IMR-90 (cell line): Measurements from ENCODE around the gene NLRC5. TPM values are rescaled to one million over a fixed set of nuclear protein-coding genes. Genes with fewer than 3 reads are reported as not detected.

Experiments
- ATAC-seq: fragments of 200-7000 bp; cut with Tn5 transposase; 2 replicates; pipeline ENCODE4 v1.9.1; 2020; ENCODE audit warnings: low read depth, mild to moderate bottlenecking, moderate library complexity
- BruUV-seq: library from RNA; stranded (reverse); fragments of 400-500 nt; replicated peaks from 2 replicates; lab custom pipeline; 2021; lab: Mats Ljungman, UMichigan
- CTCF ChIA-PET: fragments of 300-600 bp; formaldehyde crosslinking; extraction: SDS; loops from one replicate; lab custom pipeline; 2021; ENCODE audit warnings: antibody characterized with exemption; lab: Yijun Ruan, JAX
- POLR2A ChIA-PET: fragments of 300-600 bp; sonication (Branson Sonifier 250); formaldehyde crosslinking; loops from one replicate; lab custom pipeline; 2022; ENCODE audit warnings: antibody characterized with exemption; ENCODE audit not compliant: unreplicated experiment; lab: Charles Lee
- DNase-seq: peaks from one replicate; pipeline ENCODE4 v3.0.0; 2013
- H2AFZ ChIP-seq: replicated peaks from 2 replicates; pipeline ENCODE3; 2013; ENCODE audit warnings: low read length, mild to moderate bottlenecking; ENCODE audit not compliant: poor library complexity
- H2AK5ac ChIP-seq: 2 replicates; pipeline ENCODE4 v1.6.1; 2013; ENCODE audit warnings: low read depth, low read length, inconsistent platforms
- H2AK9ac ChIP-seq: replicated peaks from 2 replicates; pipeline ENCODE3; 2013; ENCODE audit warnings: mild to moderate bottlenecking, low read depth, low read length, moderate library complexity; ENCODE audit not compliant: poor library complexity
- H2BK120ac ChIP-seq: 2 replicates; pipeline ENCODE4 v1.6.1; 2013; ENCODE audit warnings: low read depth, low read length, inconsistent platforms
- H2BK15ac ChIP-seq: 3 replicates; pipeline ENCODE4 v1.6.1; 2013; ENCODE audit warnings: low read depth, low read length, inconsistent platforms
- H2BK20ac ChIP-seq: 2 replicates; pipeline ENCODE4 v1.6.1; 2013; ENCODE audit warnings: low read depth, mild to moderate bottlenecking, inconsistent platforms, low read length, moderate library complexity
- H2BK5ac ChIP-seq: 2 replicates; pipeline ENCODE4 v1.6.1; 2013; ENCODE audit warnings: mild to moderate bottlenecking, low read depth, low read length, inconsistent platforms; ENCODE audit not compliant: poor library complexity, severe bottlenecking
- H3K14ac ChIP-seq: replicated peaks from 2 replicates; pipeline ENCODE4 v1.6.1; 2013; ENCODE audit warnings: low read depth, low read length, inconsistent platforms
- H3K18ac ChIP-seq: 2 replicates; pipeline ENCODE4 v1.6.1; 2013; ENCODE audit warnings: low read depth, low read length, control low read depth
- H3K23ac ChIP-seq: 2 replicates; pipeline ENCODE4 v1.6.1; 2013; ENCODE audit warnings: low read depth, low read length, inconsistent platforms
- H3K27ac ChIP-seq: 2 replicates; pipeline ENCODE4 v1.5.1; 2013; ENCODE audit warnings: mild to moderate bottlenecking, control low read depth, low read length; ENCODE audit not compliant: insufficient read depth
- H3K27me3 ChIP-seq: 2 replicates; pipeline ENCODE4 v1.6.1; 2013; ENCODE audit warnings: low read length; ENCODE audit not compliant: control insufficient read depth, insufficient read depth
- H3K36me3 ChIP-seq: 2 replicates; pipeline ENCODE4 v1.6.1; 2013; ENCODE audit warnings: low read length, mixed read lengths; ENCODE audit not compliant: control insufficient read depth, insufficient read depth
- H3K4ac ChIP-seq: 2 replicates; pipeline ENCODE4 v1.6.1; 2013; ENCODE audit warnings: low read depth, low read length, inconsistent platforms
- H3K4me1 ChIP-seq: 2 replicates; pipeline ENCODE4 v1.6.1; 2013; ENCODE audit warnings: low read length, mixed read lengths; ENCODE audit not compliant: control insufficient read depth, insufficient read depth
- H3K4me2 ChIP-seq: 2 replicates; pipeline ENCODE4 v1.6.1; 2013; ENCODE audit warnings: low read depth, mild to moderate bottlenecking, control low read depth, low read length, moderate library complexity
- H3K4me3 ChIP-seq: 2 replicates; pipeline ENCODE4 v1.5.1; 2013; ENCODE audit warnings: low read depth, mild to moderate bottlenecking, control low read depth, low read length, moderate library complexity; ENCODE audit not compliant: insufficient read depth
- H3K56ac ChIP-seq: 2 replicates; pipeline ENCODE4 v1.6.1; 2013; ENCODE audit warnings: low read length, inconsistent platforms; ENCODE audit not compliant: insufficient read depth; ENCODE audit errors: extremely low read depth
- H3K79me1 ChIP-seq, 2 experiments: 2 replicates each; pipeline ENCODE4 v1.6.1; 2013; ENCODE audit warnings: low read length in 2 of 2, inconsistent platforms in 1 of 2, low read depth in 1 of 2
- H3K9ac ChIP-seq: 2 replicates; pipeline ENCODE4 v1.6.1; 2013; ENCODE audit warnings: low read depth, low read length, control low read depth
- H3K9me1 ChIP-seq: 2 replicates; pipeline ENCODE4 v1.6.1; 2013; ENCODE audit warnings: low read length, inconsistent platforms; ENCODE audit not compliant: insufficient read depth
- H3K9me3 ChIP-seq: 2 replicates; pipeline ENCODE4 v1.6.1; 2013; ENCODE audit warnings: low read length; ENCODE audit not compliant: control insufficient read depth, insufficient read depth
- H4K20me1 ChIP-seq: 2 replicates; pipeline ENCODE4 v1.6.1; 2013; ENCODE audit warnings: low read length, inconsistent platforms; ENCODE audit not compliant: insufficient read depth
- H4K5ac ChIP-seq: 2 replicates; pipeline ENCODE4 v1.6.1; 2013; ENCODE audit warnings: mild to moderate bottlenecking, low read depth, low read length, control low read depth
- H4K8ac ChIP-seq, 2 experiments: 2 replicates each; pipeline ENCODE4 v1.6.1; 2013; ENCODE audit warnings: low read depth in 2 of 2, low read length in 2 of 2, control low read depth in 1 of 2, inconsistent platforms in 1 of 2
- H4K91ac ChIP-seq: 2 replicates; pipeline ENCODE4 v1.6.1; 2013; ENCODE audit warnings: low read depth, low read length, inconsistent platforms; ENCODE audit not compliant: insufficient read depth
- BHLHE40 ChIP-seq: fragments of 150-350 bp; IDR thresholded peaks from 2 replicates; pipeline ENCODE4 v1.6.1; 2016; ENCODE audit warnings: mild to moderate bottlenecking, low read depth, low read length
- CEBPB ChIP-seq: IDR thresholded peaks from 2 replicates; pipeline ENCODE4 v1.6.1; 2012; ENCODE audit warnings: low read depth, low read length, improper control_type of control experiment
- CHD1 ChIP-seq: IDR thresholded peaks from 2 replicates; pipeline ENCODE4 v1.6.1; 2012; ENCODE audit warnings: low read depth, low read length, improper control_type of control experiment
- CTCF ChIP-seq: conservative IDR thresholded peaks from 2 replicates; pipeline ENCODE4 v1.5.1; 2012; ENCODE audit warnings: mild to moderate bottlenecking, low read depth, low read length, improper control_type of control experiment
- FOS ChIP-seq: fragments of 150-350 bp; IDR thresholded peaks from 2 replicates; pipeline ENCODE4 v1.6.1; 2016; ENCODE audit warnings: low read depth, low read length
- MAZ ChIP-seq: IDR thresholded peaks from 2 replicates; pipeline ENCODE4 v1.6.1; 2012; ENCODE audit warnings: low read depth, mild to moderate bottlenecking, low read length, improper control_type of control experiment, moderate library complexity, borderline replicate concordance
- NFE2L2 ChIP-seq: fragments of 150-350 bp; IDR thresholded peaks from 2 replicates; pipeline ENCODE4 v1.6.1; 2016; ENCODE audit warnings: low read depth, mild to moderate bottlenecking, low read length
- POLR2A ChIP-seq: IDR thresholded peaks from 2 replicates; pipeline ENCODE4 v1.6.1; 2012; ENCODE audit warnings: mild to moderate bottlenecking, low read depth, low read length
- RAD21 ChIP-seq: IDR thresholded peaks from 2 replicates; pipeline ENCODE4 v1.6.1; 2012; ENCODE audit warnings: low read length, improper control_type of control experiment
- SMC3 ChIP-seq: fragments of 150-350 bp; IDR thresholded peaks from 2 replicates; pipeline ENCODE4 v1.6.1; 2016; ENCODE audit warnings: low read depth, mild to moderate bottlenecking, antibody characterized with exemption, low read length, moderate library complexity
- USF2 ChIP-seq: fragments of 150-350 bp; IDR thresholded peaks from 2 replicates; pipeline ENCODE4 v1.6.1; 2017; ENCODE audit warnings: mild to moderate bottlenecking, antibody characterized with exemption, low read length, low read depth
- WGBS, 2 experiments: methylation state at CpG; one replicate each; pipeline versions ENCODE4 v1.1.5 to v1.1.7; 2013; ENCODE audit warnings: missing lambda C conversion rate in 2 of 2; ENCODE audit not compliant: insufficient read length in 1 of 2; ENCODE audit errors: extremely low coverage in 2 of 2; 5-methylcytosine and 5-hydroxymethylcytosine counted together
- dilution Hi-C: fragments of 300-500 bp; cut with HindIII; formaldehyde crosslinking; loops from one replicate; pipeline ENCODE4 v1.14.3; 2018; ENCODE audit warnings: low sequenced_read_pairs; ENCODE audit not compliant: unreplicated experiment
- in situ Hi-C: fragments of 300-500 bp; cut with MboI; formaldehyde crosslinking; loops from 3 replicates; pipeline ENCODE4 v1.14.3; 2019; ENCODE audit warnings: low sequenced_read_pairs, inconsistent platforms, mixed read lengths
- intact Hi-C: fragments of 100-400 bp; cut with micrococcal nuclease; formaldehyde crosslinking; loops from 2 replicates; pipeline ENCODE4 v1.10.0; 2022
- polyA plus RNA-seq, 3 experiments: library from polyadenylated mRNA; depleted of rRNA; stranded (reverse); fragments of >200 nt; gene quantifications; 2 replicates each; pipeline ENCODE4 v1.2.3, GENCODE V29; 2012; ENCODE audit warnings: low replicate concordance in 1 of 3
- total RNA-seq: library from RNA; depleted of rRNA; stranded (reverse); fragments of >200 nt; gene quantifications from 2 replicates; pipeline ENCODE4 v1.2.3, GENCODE V29; 2012

The NLRC5 gene
- total and polyA plus RNA-seq, 2 of the 4 experiments (the other 2 are of a cell fraction), result 9.1 to 14.9 TPM

- Histone ChIP-seq H3K4ac (no peak overlapping the region), H2AK9ac (no peak overlapping the region)
- CTCF ChIA-PET, result interaction anchor here (1.1 kb wide), 1 partner anchor 10 kb away, joined by 3 read pairs; no protein-coding TSS in a partner anchor
Measured at GRCh38 chr16:57031156-57031555, 41.8 kb downstream of the NLRC5 start.

More at GRCh38 chr16:57031156-57031555, 41.8 kb downstream of the NLRC5 start:
- no peak overlapping the region for H3K56ac ChIP-seq
- no peak overlapping the region for H4K8ac ChIP-seq
- peaks cover 24% of the 10 kb centered on the region for H3K9me1 ChIP-seq
- no peak overlapping the region for H2AFZ ChIP-seq
- no peak for ATAC-seq
- no peak for TF ChIP-seq CTCF
- TF ChIP-seq BHLHE40, result no peak
- TF ChIP-seq NFE2L2, result no peak
- no peak for TF ChIP-seq CHD1
- no peak for TF ChIP-seq USF2
- TF ChIP-seq MAZ, result no peak
- no peak for TF ChIP-seq CEBPB
- TF ChIP-seq FOS, result no peak
- TF ChIP-seq POLR2A, result no peak
- no peak for TF ChIP-seq RAD21
- no peak for TF ChIP-seq SMC3
- POLR2A ChIA-PET, result no interaction called here
- peaks cover 4% of the 10 kb centered on the region; the same call in 1 of the 2 replicates for H4K20me1 ChIP-seq
- no peak overlapping the region for H3K14ac ChIP-seq
- H3K27ac ChIP-seq, result no peak overlapping the region
- no peaks in the 10 kb centered on the region for H3K27me3 ChIP-seq
- peaks cover 13% of the 10 kb centered on the region; the same call in 1 of the 2 replicates for H3K36me3 ChIP-seq
- no peak overlapping the region for H4K5ac ChIP-seq
- no peaks in the 10 kb centered on the region for H3K79me1 ChIP-seq
- H2BK15ac ChIP-seq, result no peak overlapping the region
- DNase-seq, result no peak
- in situ Hi-C loops (no loop called here), dilution Hi-C loops (no loop called here), intact Hi-C loops (no loop called here)
- H2AK5ac ChIP-seq, result no peak overlapping the region
- no peak overlapping the region for H3K18ac ChIP-seq
- H3K9me3 ChIP-seq, result no peaks in the 10 kb centered on the region
- no peak overlapping the region for H3K9ac ChIP-seq
- H2BK20ac ChIP-seq, result no peak overlapping the region
- no CpG with 5 or more reads among the region's 4 CpGs for WGBS, 2 experiments
- no peak overlapping the region for H2BK5ac ChIP-seq
- H3K4me3 ChIP-seq, result no peak overlapping the region
- BruUV-seq, result no TSS peak
- 0 out of 2 replicates have a peak, but pooled peaks cover 2% of the 10 kb centered on the region for H3K4me1 ChIP-seq
- H4K91ac ChIP-seq, result no peak overlapping the region
- H3K4me2 ChIP-seq, result no peak overlapping the region
- no peak overlapping the region for H2BK120ac ChIP-seq
- H3K23ac ChIP-seq, result no peak overlapping the region
